ENCODE results near the gene DGUOK.
A peak's percentile ranks its signal among the peaks of the same experiment; 100 is the strongest.

The DGUOK gene

GRCh38 chr2:74006459-74006858, 79.8 kb downstream of the DGUOK start:
- no peak for DNase-seq
- no peak overlapping the region for H3K27ac ChIP-seq
- H3K4me3 ChIP-seq (ENCODE audit: low read depth, low read length): no peak overlapping the region
- TF ChIP-seq, protein P1, sequence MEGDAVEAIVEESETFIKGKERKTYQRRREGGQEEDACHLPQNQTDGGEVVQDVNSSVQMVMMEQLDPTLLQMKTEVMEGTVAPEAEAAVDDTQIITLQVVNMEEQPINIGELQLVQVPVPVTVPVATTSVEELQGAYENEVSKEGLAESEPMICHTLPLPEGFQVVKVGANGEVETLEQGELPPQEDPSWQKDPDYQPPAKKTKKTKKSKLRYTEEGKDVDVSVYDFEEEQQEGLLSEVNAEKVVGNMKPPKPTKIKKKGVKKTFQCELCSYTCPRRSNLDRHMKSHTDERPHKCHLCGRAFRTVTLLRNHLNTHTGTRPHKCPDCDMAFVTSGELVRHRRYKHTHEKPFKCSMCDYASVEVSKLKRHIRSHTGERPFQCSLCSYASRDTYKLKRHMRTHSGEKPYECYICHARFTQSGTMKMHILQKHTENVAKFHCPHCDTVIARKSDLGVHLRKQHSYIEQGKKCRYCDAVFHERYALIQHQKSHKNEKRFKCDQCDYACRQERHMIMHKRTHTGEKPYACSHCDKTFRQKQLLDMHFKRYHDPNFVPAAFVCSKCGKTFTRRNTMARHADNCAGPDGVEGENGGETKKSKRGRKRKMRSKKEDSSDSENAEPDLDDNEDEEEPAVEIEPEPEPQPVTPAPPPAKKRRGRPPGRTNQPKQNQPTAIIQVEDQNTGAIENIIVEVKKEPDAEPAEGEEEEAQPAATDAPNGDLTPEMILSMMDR (IDR thresholded peaks at IDR 0.05; ENCODE audit: low read depth, low read length, missing control alignments): no peak
- H3K27me3 ChIP-seq (replicated peaks): no peaks in the 10 kb centered on the region
- H3K36me3 ChIP-seq (replicated peaks): no peaks in the 10 kb centered on the region
- in situ Hi-C loops (cut with HindIII; ENCODE audit: low pct_ligation_motif_present, low sequenced_read_pairs): no loop called here

GRCh38 chr2:74007121-74007520, 80.4 kb downstream of the DGUOK start:
- no peak overlapping the region for H3K4me3 ChIP-seq (ENCODE audit: low read depth, low read length)
- DNase-seq: peak; percentile 26
- no peaks in the 10 kb centered on the region for H3K36me3 ChIP-seq (replicated peaks)
- H3K27me3 ChIP-seq (replicated peaks): no peaks in the 10 kb centered on the region
- TF ChIP-seq, protein P1 (IDR thresholded peaks at IDR 0.05; ENCODE audit: low read depth, low read length, missing control alignments): no peak
- H3K27ac ChIP-seq: no peak overlapping the region
- in situ Hi-C loops (cut with HindIII; ENCODE audit: low pct_ligation_motif_present, low sequenced_read_pairs): no loop called here

- no peak overlapping the region for H3K4me3 ChIP-seq (ENCODE audit: low read depth, low read length)
- no peak for DNase-seq
- in situ Hi-C loops (cut with HindIII; ENCODE audit: low pct_ligation_motif_present, low sequenced_read_pairs): no loop called here
- no peaks in the 10 kb centered on the region for H3K36me3 ChIP-seq (replicated peaks)
- H3K27ac ChIP-seq: no peak overlapping the region
- TF ChIP-seq, protein P1 (IDR thresholded peaks at IDR 0.05; ENCODE audit: low read depth, low read length, missing control alignments): no peak
- H3K27me3 ChIP-seq (replicated peaks): no peaks in the 10 kb centered on the region
These were observed 81.0 kb downstream of the DGUOK start for GRCh38 chr2:74007711-74008110.

All from brain microvascular endothelial cell (primary cell).